Stimulated activated CD4-positive, alpha-beta T cell treated with anti-CD3 and anti-CD28 coated beads, Interleukin-1b, Interleukin-23, amount 100 ng/mL, for 24 hours (primary cell): ENCODE results near the gene FCRL2.
"Not testable (repeated sequence)": the region's sequence is repeated elsewhere in the genome, so short reads cannot be mapped to it uniquely, and the experiment has no call there.

ENCODE experiments used
- DNase-seq, 4 experiments: peaks; one replicate each; pipeline ENCODE4 v3.0.0-alpha.2; 2020; ENCODE audit warnings: low read depth in 4 of 4, low spot score in 1 of 4

Gene FCRL2

DNA sequence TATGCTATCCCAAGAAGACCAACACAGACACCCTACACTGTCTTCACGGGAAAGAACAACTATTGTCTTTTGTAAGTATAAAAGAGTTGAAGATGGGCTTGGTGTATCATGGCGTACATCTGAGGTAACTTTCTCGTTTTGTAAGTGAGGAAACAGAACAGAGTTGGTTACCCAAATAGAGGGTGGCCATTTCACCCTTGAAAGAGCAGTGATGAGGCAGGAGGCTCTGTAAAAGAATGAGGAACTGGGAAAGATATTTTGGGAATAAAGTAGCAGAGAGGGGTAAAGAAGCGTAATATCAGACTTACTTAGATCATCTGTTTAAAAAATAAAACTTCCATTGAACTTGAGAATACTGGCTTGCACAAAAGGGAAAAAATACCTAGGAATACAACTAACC is 18.9 kb downstream of the FCRL2 start:
- no peak for DNase-seq

DNA sequence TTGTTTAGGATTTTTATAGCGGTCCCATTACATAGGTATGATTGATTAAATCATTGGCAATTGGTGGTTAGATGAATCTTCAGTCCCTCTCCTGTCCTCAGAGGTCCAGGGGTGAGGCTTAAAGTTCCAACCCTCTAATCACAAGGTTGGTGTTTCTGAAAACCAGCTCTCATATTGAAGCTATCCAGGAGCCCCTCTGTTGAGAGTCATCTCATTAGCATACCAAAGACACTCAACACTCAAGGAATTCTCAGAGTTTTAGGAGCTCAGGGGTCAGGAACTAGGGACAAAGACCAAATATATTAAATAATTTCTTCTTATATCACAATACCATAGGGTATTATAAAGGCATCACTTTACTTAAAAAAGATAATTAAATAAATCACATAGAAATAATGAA is 23.3 kb downstream of the FCRL2 start:
- no peak for DNase-seq

DNA sequence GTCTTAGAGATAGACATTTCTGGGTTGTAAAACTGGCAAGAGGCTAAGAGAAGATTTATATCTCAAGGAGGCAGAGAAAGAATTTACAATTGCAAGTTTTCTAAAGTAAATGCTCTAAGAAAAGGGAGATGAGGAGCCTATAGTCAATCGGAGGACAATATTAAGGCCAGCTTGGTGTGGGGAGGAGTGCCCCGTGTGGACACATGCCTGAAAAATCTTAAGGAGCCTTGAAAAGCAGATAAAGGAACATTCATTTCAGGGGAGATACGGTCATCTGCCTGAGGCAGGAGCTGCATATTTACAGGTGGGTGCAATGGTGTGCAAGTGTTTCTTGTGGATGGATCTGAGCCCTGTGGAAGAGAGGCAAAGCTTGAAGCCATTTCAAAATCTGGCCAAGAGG is 25.6 kb downstream of the FCRL2 start:
- DNase-seq: no peak

DNA sequence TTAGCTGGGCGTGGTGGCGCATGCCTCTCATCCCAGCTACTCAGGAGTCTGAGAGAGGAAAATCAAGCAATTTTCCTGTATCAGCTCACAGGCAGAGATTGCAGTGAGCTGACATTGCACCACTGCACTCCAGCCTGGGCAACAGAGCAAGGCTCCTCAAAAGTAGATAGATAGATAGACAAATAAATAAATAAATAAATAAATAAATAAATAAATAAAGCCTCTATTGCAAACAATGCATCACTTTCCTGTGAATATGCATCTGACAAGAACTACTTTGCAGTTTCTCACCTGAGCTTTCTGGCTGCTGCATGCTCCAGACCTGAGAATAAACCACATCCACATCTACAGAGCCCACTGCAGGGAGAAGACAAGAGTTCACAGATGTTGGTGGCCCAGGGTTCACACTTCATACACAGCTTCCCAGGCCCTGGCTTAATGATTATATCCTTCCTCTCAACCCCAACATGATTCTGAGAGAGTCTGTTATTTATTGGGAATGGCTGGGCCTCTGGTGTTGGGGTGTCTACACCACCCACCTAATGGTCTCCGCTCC is 28.6 kb downstream of the FCRL2 start:
- no peak for DNase-seq

DNA sequence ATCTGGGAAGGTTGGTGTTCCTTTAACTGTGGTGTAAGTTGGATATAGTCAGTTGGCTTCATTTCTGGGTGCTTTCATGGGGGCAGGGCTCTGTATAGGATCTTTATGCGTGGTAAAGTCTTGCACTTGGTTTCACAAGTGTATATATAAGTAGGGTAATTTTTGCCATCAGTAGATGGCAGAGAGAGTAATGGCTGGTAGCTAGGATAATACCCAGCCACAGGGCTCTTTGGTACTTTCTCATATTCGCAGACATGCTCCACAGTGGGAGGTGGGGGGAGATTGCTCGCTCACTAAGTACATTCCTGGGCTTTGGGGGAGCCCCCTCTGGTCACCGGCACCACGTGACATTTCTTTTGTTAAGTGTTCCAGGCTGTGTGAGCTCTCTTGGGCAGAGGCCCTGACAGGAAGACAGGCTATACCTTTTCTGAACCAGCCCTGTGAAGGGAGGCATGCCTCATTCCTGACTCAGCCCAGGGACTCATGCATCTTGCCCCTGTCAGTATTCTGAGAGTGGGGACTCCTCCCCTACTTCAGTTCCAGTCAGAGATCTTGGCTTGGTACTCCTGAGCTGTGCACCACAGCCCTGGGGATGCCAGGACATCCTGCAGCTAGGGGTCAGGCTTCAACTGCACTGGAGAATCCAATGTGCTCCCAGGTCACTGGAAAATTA is 37.6 kb downstream of the FCRL2 start:
- no peak for DNase-seq

DNA sequence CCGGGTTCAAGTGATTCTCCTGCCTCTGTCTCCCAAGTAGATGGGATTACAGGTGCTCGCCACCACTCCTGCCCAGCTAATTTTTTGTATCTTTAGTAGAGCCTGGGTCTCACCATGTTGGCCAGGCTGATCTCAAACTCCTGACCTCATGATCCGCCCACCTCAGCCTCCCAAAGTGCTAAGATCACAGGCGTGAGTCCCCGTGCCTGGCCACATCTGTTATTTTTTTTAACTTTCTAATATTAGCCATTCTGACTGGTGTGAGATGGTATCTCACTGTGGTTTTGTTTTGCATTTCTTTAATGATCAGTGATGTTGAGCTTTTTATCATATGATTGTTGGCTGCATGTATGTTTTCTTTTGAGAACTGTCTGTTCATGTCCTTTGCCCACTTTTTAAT is 40.9 kb downstream of the FCRL2 start:
- not testable (repeated sequence) for DNase-seq

DNA sequence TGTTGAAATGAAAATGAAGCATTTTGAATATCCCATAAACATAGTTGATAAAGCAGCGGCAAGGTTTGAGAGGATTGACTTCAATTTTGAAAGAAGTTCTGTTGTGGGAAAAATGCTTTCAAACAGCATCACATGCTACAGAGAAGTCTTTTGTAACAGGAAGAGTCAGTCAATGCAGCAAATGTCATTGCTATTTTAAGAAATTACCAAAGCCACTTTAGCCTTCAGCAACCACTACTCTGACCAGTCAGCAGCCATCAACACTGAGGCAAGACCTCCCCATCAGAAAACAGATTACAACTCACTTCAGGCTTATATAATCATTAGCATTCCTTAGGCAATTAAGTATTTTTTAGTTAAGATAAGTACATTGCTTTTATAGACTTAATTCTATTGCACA is 42.6 kb downstream of the FCRL2 start:
- no peak for DNase-seq

DNA sequence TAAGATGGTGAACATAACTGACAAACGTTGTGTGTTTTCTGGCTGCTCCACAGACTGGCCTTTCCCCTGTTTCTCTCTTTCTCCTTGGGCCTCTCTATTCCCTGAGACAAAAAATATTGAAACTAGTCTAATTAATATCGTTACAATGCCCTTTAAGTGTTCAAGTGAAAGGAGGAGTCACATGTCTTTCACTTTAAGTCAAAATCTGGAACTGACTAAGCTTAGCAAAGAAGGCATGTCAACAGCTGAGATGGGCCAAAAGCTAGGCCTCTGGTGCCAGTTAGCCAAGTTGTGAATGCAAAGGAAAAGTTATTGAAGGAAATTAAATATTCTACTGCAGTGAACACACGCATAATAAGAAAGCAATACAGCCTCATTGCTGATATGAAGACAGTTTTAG is 44.2 kb downstream of the FCRL2 start:
- DNase-seq: no peak

DNA sequence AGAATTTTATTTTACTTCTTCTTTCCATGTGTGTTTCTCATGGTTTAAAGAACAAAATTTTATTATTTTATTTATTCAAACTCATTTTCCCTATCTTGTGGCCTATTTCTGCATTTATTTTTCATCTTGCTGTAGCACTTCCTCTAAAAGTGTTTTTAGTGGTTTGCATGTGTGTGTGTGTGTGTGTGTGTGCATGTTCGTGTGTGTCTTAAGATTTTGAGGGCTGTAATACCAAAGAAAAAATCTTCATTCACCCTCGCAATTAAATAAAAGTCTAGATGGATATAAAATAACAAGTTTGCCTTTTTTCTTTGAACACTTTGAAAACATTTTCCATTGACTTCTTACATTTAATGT is 51.7 kb downstream of the FCRL2 start:
- no peak for DNase-seq

DNA sequence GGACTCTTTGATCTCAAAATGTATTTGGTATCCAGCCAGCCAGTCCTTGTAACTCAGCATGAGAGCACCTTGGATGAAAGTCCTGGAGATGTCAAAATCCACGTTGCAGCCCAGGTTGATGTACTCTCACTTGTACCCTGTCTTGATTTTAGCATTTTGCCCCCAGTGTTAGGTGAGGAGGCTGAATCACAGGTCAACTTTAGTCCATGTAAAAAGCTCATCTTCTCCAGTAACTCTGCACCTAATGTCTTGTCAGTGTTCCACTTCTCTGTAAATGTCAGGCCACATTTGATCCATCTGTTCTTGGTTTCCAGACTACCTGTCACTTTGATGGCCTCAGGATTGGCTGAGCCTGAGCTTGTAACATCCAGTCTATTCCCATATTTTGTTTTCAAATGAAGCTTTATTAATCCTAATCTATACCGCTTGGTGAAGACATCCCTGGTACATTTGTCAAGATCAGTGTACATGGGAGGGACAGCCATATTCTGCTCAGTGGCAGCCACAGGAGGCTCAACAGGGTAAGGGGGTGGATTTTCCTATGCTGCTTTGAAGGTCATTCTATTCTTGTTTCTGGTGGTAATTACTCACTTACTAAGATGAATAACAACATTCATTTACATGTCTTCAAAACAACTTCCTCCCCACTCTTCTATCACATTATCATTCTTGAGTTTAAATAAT is 52.3 kb downstream of the FCRL2 start:
- DNase-seq: no peak

DNA sequence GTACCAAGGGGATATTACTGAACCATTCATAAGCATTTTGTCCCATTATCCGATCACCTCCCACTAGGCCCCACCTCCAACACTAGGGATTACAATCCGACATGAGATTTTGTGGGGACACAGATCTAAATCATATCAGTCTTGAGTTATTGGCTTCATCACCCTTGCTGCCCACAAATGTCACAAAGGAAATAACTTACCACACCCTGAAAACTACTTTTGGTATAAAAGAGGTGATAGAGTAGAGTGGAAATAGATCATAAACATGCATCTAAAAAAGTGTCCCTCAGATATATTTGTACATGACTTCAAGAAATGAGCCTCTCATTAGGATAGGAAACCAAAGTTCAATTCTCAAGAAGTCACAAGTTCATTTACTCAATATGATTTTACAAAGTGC is 53.8 kb downstream of the FCRL2 start:
- DNase-seq: no peak

DNA sequence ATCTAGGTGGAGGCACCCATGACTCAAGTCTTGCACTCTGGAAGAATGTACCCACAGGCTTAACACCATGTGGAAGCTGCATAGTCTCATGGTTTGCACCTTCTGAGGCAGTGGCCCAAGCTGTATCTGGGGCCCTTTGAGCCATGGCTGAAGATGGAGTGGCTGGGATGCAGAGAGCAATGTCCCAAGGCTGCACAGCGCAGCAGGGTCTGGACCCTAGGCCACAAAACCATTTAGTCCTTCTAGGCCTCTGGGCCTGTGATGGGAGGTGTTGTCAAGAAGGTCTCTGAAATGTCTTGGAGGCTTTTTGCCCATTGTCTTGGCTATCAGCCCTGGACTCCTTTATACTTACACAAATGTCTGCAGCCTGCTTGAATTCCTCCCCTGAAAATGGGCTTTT is 54.9 kb downstream of the FCRL2 start:
- no peak for DNase-seq

DNA sequence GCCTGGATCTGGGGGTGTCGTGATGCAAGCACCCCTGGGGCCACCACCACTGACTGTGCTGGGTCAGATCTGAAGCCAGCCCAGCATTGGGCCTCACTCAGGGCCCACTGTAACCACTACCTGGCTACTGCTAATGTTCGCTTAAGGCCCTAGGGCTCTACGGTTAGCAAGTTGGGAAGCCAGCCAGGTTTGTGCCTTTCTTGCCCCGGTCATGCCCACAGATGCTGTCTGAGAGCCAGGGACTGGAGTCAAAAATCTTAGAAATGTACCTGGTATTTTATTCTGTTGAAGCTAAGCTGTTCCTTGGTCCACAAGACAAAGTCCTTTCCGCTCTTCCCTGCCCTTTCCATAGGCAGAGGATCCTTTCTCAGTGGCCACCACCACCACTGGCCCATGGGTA is 61.2 kb downstream of the FCRL2 start:
- DNase-seq: no peak

DNA sequence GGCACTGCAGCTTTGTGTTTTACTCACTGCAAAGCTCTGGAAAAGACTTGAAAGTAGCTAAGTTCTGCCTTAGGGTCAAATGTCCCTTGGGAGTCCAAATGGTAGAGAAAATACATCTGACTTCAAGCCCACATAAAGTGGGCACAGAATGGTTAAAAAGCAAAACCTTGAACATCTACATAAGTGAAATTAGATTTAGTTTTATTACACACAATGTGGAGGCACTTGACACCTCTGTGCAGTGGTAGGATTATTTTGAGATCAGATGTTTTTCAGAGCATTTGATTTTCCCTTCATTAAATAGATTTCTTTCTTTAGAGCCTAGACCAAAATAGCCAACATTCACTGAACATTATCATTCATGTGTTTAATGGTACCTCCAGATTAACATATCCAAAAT is 65.1 kb downstream of the FCRL2 start:
- DNase-seq: no peak

DNA sequence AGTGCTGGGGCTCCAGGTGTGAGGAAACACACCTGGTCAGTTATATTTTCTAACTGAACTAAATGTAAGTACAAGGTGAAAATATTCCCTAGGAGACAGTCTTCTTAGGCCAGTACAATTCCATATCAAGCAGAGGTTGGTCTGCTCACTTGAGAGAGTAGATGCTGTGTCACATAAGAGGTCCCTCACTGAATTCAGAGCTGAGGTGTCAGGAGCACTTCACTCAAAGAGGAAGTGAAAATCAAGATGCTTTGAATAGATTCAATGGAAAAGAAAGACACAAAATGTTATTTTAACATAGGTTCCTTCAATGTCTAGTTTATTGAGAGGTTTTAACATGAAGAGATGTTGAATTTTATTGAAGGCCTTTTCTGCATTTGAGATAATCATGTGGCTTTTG is 72.1 kb downstream of the FCRL2 start:
- DNase-seq: no peak

DNA sequence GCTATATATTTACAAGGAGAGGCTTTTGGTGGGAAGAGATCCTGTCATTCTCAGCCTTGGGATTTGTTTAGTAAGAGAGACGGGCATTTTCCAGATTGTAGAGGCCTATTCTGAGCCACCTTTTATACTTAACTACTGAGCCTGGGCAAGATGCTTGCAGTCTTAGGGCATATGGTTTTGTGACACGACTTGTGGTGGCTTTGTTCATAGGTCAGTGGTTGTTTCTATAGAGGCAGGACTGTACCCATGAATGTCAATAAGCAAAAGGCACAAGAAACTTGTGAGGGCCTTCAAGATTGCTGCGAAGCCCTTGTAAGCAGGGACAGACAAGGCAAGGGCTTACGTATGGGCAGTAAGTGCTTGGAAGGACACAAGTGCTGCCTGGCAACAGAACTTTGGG is 73.0 kb downstream of the FCRL2 start:
- no peak for DNase-seq

DNA sequence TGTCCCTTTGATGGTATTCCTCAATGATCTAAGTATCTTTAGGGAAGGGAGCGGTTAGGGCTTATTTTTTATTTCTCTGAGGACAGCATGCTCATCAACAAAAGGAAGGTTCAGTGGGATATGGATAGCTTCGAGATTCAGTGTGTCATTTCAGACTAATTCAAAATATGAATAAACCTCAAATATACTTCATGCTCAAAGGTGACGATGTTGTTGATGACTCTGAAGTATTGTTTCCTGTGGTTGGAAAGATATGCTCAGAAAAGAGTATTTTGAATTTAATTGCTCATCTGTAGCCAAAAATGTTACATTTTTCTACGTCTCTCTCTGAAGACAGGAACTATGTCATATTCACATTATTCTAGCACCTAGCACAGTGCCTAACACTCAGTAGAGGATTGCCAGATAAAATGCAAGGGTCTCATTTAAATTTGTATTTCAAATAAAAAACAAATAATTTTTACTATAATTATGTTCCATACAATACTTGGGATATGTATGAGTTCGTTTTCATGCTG is 74.6 kb downstream of the FCRL2 start:
- no peak for DNase-seq

DNA sequence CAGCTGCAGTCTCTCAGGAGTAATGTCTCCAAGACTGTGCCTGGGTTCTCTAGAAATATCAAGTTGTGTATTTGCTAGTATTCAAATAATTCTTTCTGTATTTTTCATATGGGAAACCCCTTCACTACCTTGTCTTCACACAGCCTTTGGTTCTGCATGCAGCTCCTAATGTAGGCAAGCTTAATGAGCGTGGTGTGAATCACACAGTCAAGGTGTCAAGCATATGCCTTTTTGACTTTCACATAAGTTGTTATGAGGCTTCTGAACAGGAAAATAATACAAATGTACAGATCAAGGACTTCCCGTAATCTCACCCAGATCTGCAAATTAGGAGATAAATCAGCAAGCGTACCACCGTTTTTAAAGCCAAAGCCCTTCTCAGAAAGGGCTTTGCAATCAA is 76.2 kb downstream of the FCRL2 start, which contains the start of gene FCRL3:
Gene FCRL3, minus strand, starts transcription at position 38 of the 400 bp plus-strand sequence. CDS start 280 bp downstream, outside the sequence.
- DNase-seq: no peak

DNA sequence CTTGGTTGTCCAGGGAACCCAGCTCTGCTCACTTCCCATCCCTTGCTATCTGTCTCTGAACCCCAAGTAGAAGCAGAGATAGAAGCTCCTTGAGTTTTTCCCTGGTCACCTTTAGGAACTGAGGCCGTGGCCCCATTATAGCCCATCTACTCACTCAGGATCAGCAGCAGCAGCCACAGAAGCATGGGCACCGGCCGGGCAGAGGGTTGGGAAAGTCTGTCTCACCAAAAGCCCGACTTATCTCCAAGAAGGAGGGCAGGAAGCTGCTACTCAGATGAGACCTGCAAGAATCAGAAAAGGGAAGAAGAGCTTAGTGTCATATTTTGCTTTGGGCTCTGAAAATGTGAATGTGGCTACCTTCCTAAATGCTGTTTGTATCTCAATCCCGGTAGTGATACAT is 76.6 kb downstream of the FCRL2 start:
- no peak for DNase-seq

DNA sequence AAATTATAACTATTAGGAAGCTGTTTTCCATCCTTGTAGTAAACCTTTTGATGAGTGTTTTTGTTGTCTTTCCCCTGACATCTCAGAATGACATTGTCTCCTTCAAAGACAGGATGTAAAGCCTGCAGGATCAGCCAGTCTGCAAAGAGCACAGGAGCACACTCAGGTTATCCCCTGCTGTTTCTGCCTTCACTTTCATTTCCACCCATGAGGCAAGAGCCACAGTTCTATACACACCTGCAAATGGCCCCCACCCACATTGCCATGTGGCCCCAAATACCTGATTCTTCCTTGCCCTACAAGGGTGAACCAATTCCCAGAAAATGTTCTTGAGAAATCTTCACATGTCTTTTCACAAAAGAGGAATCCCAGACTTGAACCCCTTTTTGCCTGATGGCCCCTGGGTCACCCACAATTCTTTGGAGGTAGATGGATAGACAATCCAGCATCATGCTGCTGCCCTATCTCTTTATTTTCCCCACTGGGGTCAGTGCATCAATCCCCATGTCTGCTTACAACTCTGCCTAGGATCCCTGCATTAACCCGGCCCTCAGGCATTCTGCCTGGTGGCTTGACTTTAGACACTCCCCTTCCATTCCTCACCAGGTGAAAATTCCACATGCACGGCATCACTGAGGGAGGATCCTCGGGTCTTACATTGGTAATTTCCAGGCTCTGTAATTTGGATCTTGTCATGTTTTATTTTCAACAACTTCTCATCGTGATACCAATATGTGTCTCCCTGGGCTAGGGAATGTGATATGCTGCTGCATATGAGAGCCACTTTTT is 79.0 kb downstream of the FCRL2 start:
- no peak for DNase-seq

DNA sequence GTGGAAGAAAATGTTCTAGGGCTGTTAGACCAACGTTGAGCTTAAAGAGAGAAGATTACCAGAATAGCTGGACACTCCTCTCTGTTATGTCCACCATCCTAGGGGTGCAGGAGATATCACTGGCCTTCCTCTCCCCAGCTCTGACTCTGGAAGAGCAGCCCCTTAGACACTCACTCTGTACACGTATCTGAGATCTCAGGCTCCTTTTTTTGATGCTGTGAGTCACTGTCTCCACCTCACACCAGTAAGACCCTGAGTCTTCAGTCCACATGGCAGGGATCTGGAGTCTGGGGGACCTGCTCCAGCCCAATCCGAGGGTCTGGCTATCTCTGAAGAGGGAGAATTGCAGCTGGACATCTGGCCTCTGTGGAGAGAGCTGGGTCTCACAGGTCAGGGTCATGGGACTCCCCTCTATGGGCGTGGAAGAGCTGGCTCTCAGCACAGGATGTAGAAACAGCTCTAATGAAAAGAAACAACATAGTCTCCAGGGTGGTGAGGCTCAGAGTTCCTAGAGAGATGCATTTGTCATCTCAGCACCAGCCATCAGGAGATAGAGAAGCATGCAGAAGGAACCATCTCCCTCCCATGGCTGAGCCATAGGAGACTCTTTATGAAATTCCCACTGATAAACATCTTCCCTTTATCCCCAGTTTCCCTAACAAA is 79.8 kb downstream of the FCRL2 start:
- no peak for DNase-seq
